GM12878 (cell line): ENCODE results near the gene LDHA. TPM values are rescaled to one million over a fixed set of nuclear protein-coding genes. Genes with fewer than 3 reads are reported as not detected.

Source experiments
- ATAC-seq: fragments of 200-7000 bp; cut with Tn5 transposase; 3 replicates; pipeline ENCODE4 v1.9.1; 2020; ENCODE audit warnings: mild to moderate bottlenecking, moderate library complexity
- BruUV-seq: library from RNA; stranded (reverse); fragments of 400-500 nt; replicated peaks from 2 replicates; lab custom pipeline; 2021; lab: Mats Ljungman, UMichigan
- CTCF ChIA-PET: fragments of 300-600 bp; sonication (Branson Sonifier 250); formaldehyde crosslinking; extraction: SDS; loops from one replicate; lab custom pipeline; 2021; ENCODE audit warnings: inconsistent platforms; lab: Yijun Ruan, JAX
- POLR2A ChIA-PET: fragments of 350-600 bp; formaldehyde crosslinking; extraction: SDS; loops from one replicate; lab custom pipeline; 2021; ENCODE audit warnings: inconsistent platforms; lab: Charles Lee
- RAD21 ChIA-PET: fragments of 300-600 bp; sonication (Branson Sonifier 250); formaldehyde crosslinking; loops from one replicate; lab custom pipeline; 2023; ENCODE audit warnings: antibody characterized with exemption; ENCODE audit not compliant: unreplicated experiment; lab: Charles Lee
- SMC1A ChIA-PET: fragments of 300-600 bp; sonication (Branson Sonifier 250); formaldehyde crosslinking; loops from one replicate; lab custom pipeline; 2023; ENCODE audit not compliant: unreplicated experiment, uncharacterized antibody; lab: Charles Lee
- DNase-seq: peaks from one replicate; pipeline ENCODE4 v3.0.0-alpha.2; 2011; ENCODE audit warnings: low read depth, low spot score
- FAIRE-seq: peaks from 3 replicates; lab custom pipeline; 2011; peaks lifted over from hg19 to GRCh38; lab: Jason Lieb, UNC
- H2AFZ ChIP-seq: 2 replicates; pipeline ENCODE4 v1.6.0; 2011; ENCODE audit warnings: low read depth, low read length, control low read depth; ENCODE audit not compliant: control insufficient read depth
- H3K27ac ChIP-seq: 2 replicates; pipeline ENCODE4 v1.5.1; 2011; ENCODE audit warnings: control low read depth; ENCODE audit not compliant: control insufficient read depth, insufficient read depth
- H3K27me3 ChIP-seq, 2 experiments: replicated peaks in 1 of 2; 2 replicates each; pipeline versions ENCODE4 v1.6.0 to v1.6.1; 2011; ENCODE audit warnings: low read length in 1 of 2; ENCODE audit not compliant: control insufficient read depth in 2 of 2, insufficient read depth in 2 of 2
- H3K36me3 ChIP-seq, 2 experiments: 2 replicates each; pipeline ENCODE4 v1.5.1; 2011; ENCODE audit warnings: low read length in 1 of 2; ENCODE audit not compliant: control insufficient read depth in 2 of 2, insufficient read depth in 2 of 2
- H3K4me1 ChIP-seq: 2 replicates; pipeline ENCODE4 v1.6.1; 2011; ENCODE audit warnings: mild to moderate bottlenecking, low read length, moderate library complexity, mixed read lengths; ENCODE audit not compliant: control insufficient read depth, insufficient read depth
- H3K4me2 ChIP-seq: 2 replicates; pipeline ENCODE4 v1.6.0; 2011; ENCODE audit warnings: control low read depth; ENCODE audit not compliant: control insufficient read depth, insufficient read depth
- H3K4me3 ChIP-seq: fragments of 200-600 bp; sonication (generic); 2 replicates; pipeline ENCODE4 v1.5.1; 2016
- H3K79me2 ChIP-seq: 2 replicates; pipeline ENCODE4 v1.6.0; 2011; ENCODE audit warnings: low read length; ENCODE audit not compliant: control insufficient read depth, insufficient read depth
- H3K9ac ChIP-seq: 2 replicates; pipeline ENCODE4 v1.8.0; 2011; ENCODE audit warnings: low read length, control low read depth, mixed read lengths; ENCODE audit not compliant: control insufficient read depth, insufficient read depth
- H3K9me3 ChIP-seq: replicated peaks from 3 replicates; pipeline ENCODE4 v1.5.1; 2011; ENCODE audit warnings: mild to moderate bottlenecking, low read length; ENCODE audit not compliant: control insufficient read depth, insufficient read depth
- H4K20me1 ChIP-seq: 2 replicates; pipeline ENCODE4 v1.6.0; 2011; ENCODE audit not compliant: control insufficient read depth, insufficient read depth
- ATF7 ChIP-seq: fragments of 450-650 bp; IDR thresholded peaks from 2 replicates; pipeline ENCODE4 v1.6.1; 2016; ENCODE audit warnings: low read depth, mild to moderate bottlenecking
- BHLHE40 ChIP-seq, 2 experiments: fragments of 450-650 bp in 1 of 2; IDR thresholded peaks; 2 replicates each; pipeline ENCODE4 v1.6.1; 2011 to 2017; ENCODE audit warnings: low read depth in 2 of 2, borderline replicate concordance in 1 of 2, improper control_type of control experiment in 1 of 2, low read length in 1 of 2, mild to moderate bottlenecking in 1 of 2
- E2F4 ChIP-seq: IDR thresholded peaks from 2 replicates; pipeline ENCODE4 v1.6.1; 2012; ENCODE audit warnings: low read depth, low read length, improper control_type of control experiment
- ELK1 ChIP-seq: IDR thresholded peaks from 2 replicates; pipeline ENCODE4 v1.6.1; 2012; ENCODE audit warnings: low read depth, low read length, improper control_type of control experiment
- FOS ChIP-seq: IDR thresholded peaks from 3 replicates; pipeline ENCODE4 v1.6.1; 2011; ENCODE audit warnings: borderline replicate concordance; ENCODE audit not compliant: insufficient read length; ENCODE audit errors: extremely low read depth
- JUNB ChIP-seq: IDR thresholded peaks from 2 replicates; pipeline ENCODE4 v1.6.1; 2016; ENCODE audit warnings: antibody characterized with exemption, mild to moderate bottlenecking
- NFIC ChIP-seq: IDR thresholded peaks from 2 replicates; pipeline ENCODE4 v1.6.1; 2012; ENCODE audit warnings: low read depth, mild to moderate bottlenecking, inconsistent platforms, low read length, moderate library complexity
- RELA ChIP-seq: fragments of 450-650 bp; IDR thresholded peaks from 2 replicates; pipeline ENCODE4 v1.8.0; 2014; ENCODE audit warnings: borderline replicate concordance; ENCODE audit not compliant: partially characterized antibody
- SMARCA5 ChIP-seq: fragments of 450-650 bp; IDR thresholded peaks from 2 replicates; pipeline ENCODE4 v1.6.1; 2017; ENCODE audit warnings: mild to moderate bottlenecking
- TCF7 ChIP-seq: IDR thresholded peaks from 2 replicates; pipeline ENCODE4 v1.6.1; 2014; ENCODE audit warnings: antibody characterized with exemption, borderline replicate concordance
- WRNIP1 ChIP-seq: IDR thresholded peaks from 2 replicates; pipeline ENCODE4 v1.6.1; 2011; ENCODE audit warnings: low read depth, low read length, improper control_type of control experiment, borderline replicate concordance
- ZBTB4 ChIP-seq: fragments of 450-650 bp; formaldehyde crosslinking; IDR thresholded peaks from 2 replicates; pipeline ENCODE4 v1.4.0; 2022; ENCODE audit warnings: mild to moderate bottlenecking, moderate library complexity
- ZBTB40 ChIP-seq: fragments of 450-650 bp; IDR thresholded peaks from 2 replicates; pipeline ENCODE4 v1.6.1; 2016; ENCODE audit warnings: mild to moderate bottlenecking, moderate library complexity, borderline replicate concordance
- WGBS: methylation state at CpG from one replicate; pipeline ENCODE4 v1.1.6; 2016; ENCODE audit warnings: low lambda C conversion rate; ENCODE audit not compliant: insufficient replicate concordance, insufficient coverage; ENCODE audit errors: missing lambda C conversion rate; 5-methylcytosine and 5-hydroxymethylcytosine counted together
- in situ Hi-C: fragments of 300-500 bp; cut with MboI; formaldehyde crosslinking; loops from 9 replicates; pipeline ENCODE4 v1.14.3; 2018; ENCODE audit warnings: mixed read lengths
- intact Hi-C: fragments of 100-400 bp; cut with micrococcal nuclease; formaldehyde crosslinking; loops from one replicate; pipeline ENCODE4 v1.14.2; 2022; ENCODE audit not compliant: unreplicated experiment
- polyA plus RNA-seq, 11 experiments: library from polyadenylated mRNA; depleted of rRNA in 4 of 11; unstranded in 6 of 11; stranded (reverse) in 5 of 11; fragments of >200 nt; fragmentation: Nextera tagmentation in 4 of 11; fragmentation: Illumina TruSeq in 1 of 11; extraction: Ambion mirVana in 4 of 11; extraction: Trizol in 1 of 11; gene quantifications; 1 replicate in 1 of 11; 2 replicates in 10 of 11; pipeline versions ENCODE4 v1.2.1 to v1.2.3, GENCODE V29; 2011 to 2016; ENCODE audit warnings: inconsistent platforms in 2 of 11, missing spikeins in 2 of 11, low read depth in 1 of 11
- total RNA-seq, 4 experiments: library from RNA; depleted of rRNA in 3 of 4; stranded (reverse); fragments of >200 nt in 3 of 4; fragmentation: Illumina TruSeq in 1 of 4; extraction: Trizol in 1 of 4; gene quantifications; 2 replicates each; pipeline versions ENCODE4 v1.2.1 to v1.2.3, GENCODE V29; 2013 to 2021

The LDHA gene
- total and polyA plus RNA-seq, 10 of the 15 experiments (the other 5 are each of a cell fraction or from before 2014, with no cell fraction given): 773 to 2,300 (median 1,367) TPM

- TF ChIP-seq ZBTB40 (0 out of 2 replicates have a peak, but pooled peaks have one; percentile 32), TCF7 (peak; percentile 2; the same call in 1 of the 2 replicates), NFIC (peak; percentile 14), RELA (no peak), FOS (no peak), SMARCA5 (0 out of 2 replicates have a peak, but pooled peaks have one; percentile 29), JUNB (peak; percentile 41)
Observed at GRCh38 chr11:18384157-18384641, 10.2 kb upstream of the LDHA start (continued).

- Histone ChIP-seq H4K20me1 (no peaks in the 10 kb centered on the region), H3K9me3 (no peaks in the 10 kb centered on the region; the same call in 2 of the 3 replicates), H3K79me2 (peaks cover 16% of the 10 kb centered on the region), H3K9ac (no peak overlapping the region), H3K36me3 (no peaks in the 10 kb centered on the region), H3K4me1 (peaks cover 15% of the 10 kb centered on the region), H3K27ac (no peak overlapping the region), H3K4me2 (no peak overlapping the region), H3K27me3 (no peaks in the 10 kb centered on the region), H2AFZ (no peak overlapping the region), H3K4me3 (no peak overlapping the region)
- POLR2A ChIA-PET: interaction anchor here (1.5 kb wide), 1 partner anchor 10 kb away, joined by 6 read pairs; no protein-coding TSS in a partner anchor
- intact Hi-C loops: loop anchor here (10.0 kb wide), 1 partner anchor 135 kb away; the partner anchor contains the start of gene TSG101
- WGBS: 98% methylated on average over 3 of the region's 3 CpGs
- no TSS peak for BruUV-seq
- FAIRE-seq (no peak), DNase-seq (no peak), ATAC-seq (no peak)
- SMC1A ChIA-PET: interaction anchor here (1.4 kb wide), 1 partner anchor 10 kb away, joined by 3 read pairs; no protein-coding TSS in a partner anchor
- in situ Hi-C loops: no loop called here
- RAD21 ChIA-PET: no interaction called here
- CTCF ChIA-PET: no interaction called here
- TF ChIP-seq ATF7 (no peak), WRNIP1 (no peak), ELK1 (no peak), E2F4 (no peak), BHLHE40 (IDR thresholded peaks at IDR 0.05; ENCODE audit: borderline replicate concordance in 1 of 2, low read depth in 2 of 2, low read length in 1 of 2) (no peak), ZBTB4 (CRISPR knock-in tag) (no peak)
Observed at GRCh38 chr11:18390088-18390487, 4.3 kb upstream of the LDHA start.
